Activated CD4-positive, CD25-positive, alpha-beta regulatory T cell treated with anti-CD3 and anti-CD28 coated beads, Interleukin-2, amount 50 U/mL, for 72 hours (primary cell): ENCODE results near the gene BCLAF1.
"Not testable (repeated sequence)": the region's sequence is repeated elsewhere in the genome, so short reads cannot be mapped to it uniquely, and the experiment has no call there.

Experiments
- DNase-seq: peaks from one replicate; pipeline ENCODE4 v3.0.0; 2021

Gene BCLAF1

DNA sequence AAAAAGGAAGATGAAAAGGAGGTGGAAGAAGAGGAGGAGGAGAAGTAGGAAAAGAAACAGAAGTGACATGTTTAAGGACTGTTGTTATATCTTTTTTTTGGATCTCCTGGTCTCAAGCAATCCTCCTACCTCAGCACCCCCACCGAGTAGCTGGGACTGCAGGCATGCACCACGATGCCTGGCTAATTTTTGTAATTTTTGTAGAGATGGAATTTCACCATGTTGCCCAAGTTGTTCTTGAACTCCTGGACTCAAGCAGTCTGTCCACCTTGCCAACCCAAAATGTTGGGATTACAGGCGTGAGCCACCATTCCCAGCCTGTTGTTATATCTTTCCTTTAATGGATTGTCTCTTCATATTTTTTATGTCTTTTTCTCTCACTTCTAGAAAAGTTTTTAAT lies 19.5 kb upstream of the BCLAF1 start:
- no peak for DNase-seq

DNA sequence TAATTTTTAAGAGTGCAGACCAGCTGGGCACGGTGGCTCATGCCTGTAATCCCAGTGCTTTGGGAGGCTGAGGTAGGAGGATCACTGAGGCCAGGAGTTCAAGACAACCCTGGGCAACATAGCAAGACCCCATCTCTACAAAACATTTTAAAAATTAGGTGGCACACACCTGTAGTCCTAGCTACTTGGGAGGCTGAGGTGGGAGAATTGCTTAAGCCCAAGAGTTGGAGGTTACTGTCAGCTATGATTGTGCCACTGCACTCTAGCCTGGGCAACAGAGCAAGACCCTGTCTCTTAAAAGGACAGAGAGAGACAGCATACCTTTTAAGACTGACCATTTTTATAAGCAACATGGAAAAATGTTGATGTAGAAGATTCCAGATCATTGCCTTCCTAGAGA lies 18.8 kb upstream of the BCLAF1 start:
- DNase-seq = not testable (repeated sequence)

DNA sequence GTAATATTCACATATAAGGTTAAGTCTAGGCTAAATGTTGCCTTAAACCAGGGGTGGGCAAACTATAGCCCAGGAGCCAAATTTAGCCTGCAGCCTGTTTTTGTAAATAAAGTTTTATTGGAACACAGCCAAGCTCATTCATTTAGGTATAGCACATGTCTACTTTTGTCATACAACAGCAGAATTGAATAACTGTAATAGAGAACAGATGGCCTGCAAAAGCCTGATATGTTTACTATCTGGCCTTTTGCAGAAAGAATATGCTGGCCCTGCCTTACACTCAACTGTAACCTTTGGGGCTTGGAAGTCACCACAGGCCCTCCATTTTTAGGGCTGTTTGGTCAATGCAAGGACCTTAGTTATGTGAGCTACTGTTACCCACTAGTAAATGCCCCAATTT lies 17.7 kb upstream of the BCLAF1 start:
- DNase-seq = no peak

DNA sequence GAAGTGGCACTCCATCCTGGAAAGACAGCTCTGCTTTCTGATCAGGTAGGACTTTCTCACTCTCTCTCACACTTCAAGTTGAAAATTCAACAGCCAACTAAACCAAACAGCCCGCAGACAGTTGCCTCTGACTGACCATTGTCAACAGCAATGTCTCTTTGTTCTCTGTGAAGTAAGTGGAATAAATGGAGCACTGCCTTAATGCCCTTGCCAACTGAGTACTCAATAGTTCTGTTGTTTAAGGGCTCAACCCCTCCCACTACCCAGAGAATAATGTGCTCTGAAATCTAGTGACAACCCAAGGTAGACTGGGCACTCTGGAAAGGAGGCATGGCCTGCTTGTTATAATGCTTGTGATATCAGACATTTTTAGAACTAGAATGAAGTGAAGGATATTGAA lies 16.8 kb upstream of the BCLAF1 start:
- DNase-seq = no peak

DNA sequence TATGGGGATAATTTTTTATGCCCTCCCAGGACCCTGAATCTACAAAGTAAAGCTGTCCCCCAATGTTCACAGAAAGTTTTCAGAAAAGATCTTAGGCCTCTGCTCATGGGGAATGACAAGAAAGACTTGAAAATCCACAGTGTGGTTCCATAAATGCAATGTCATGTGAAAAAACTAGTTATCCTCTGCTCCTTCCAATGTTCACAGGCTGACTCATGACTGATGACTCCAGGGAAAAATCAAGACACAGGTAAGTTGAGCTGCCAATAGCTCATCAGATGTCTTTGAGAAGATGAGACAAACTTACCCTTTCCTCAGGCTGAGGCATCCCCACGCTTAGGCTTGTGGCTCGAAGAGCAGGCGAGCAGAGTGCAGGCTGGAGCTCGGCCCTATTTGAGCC lies 14.8 kb upstream of the BCLAF1 start:
- no peak for DNase-seq

DNA sequence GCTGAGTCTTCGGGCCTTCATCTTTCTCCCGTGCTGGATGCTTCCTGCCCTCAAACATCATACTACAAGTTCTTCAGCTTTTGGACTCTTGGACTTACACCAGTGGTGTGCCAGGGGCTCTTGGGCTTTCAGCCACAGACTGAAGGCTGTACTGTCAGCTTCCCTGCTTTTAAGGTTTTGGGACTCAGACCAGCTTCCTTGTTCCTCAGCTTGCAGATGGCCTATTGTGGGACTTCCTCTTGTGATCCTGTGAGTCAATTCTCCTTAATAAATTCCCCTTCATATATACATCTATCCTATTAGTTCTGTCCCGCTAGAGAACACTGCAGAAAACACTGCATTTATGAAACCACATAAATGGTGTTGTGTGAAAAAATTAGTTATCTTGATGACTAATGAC lies 13.9 kb upstream of the BCLAF1 start:
- DNase-seq = no peak

DNA sequence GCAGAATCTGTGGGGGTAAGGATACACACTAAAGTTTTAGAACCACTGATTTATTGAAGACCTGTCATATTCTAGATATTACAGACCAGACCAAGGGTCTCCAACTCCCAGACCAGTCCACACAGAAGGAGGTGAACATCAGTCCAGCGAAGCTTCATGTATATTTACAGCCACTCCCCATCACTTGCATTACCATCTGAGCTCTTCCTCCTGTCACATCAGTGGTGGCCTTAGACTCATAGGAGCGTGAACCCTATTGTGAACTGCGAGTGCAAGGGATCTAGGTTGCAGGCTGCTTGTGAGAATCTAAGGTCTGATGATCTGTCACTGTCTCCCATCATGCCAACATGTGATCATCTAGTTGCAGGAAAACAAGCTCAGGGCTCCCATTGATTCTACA lies 5.0 kb upstream of the BCLAF1 start:
- no peak for DNase-seq

DNA sequence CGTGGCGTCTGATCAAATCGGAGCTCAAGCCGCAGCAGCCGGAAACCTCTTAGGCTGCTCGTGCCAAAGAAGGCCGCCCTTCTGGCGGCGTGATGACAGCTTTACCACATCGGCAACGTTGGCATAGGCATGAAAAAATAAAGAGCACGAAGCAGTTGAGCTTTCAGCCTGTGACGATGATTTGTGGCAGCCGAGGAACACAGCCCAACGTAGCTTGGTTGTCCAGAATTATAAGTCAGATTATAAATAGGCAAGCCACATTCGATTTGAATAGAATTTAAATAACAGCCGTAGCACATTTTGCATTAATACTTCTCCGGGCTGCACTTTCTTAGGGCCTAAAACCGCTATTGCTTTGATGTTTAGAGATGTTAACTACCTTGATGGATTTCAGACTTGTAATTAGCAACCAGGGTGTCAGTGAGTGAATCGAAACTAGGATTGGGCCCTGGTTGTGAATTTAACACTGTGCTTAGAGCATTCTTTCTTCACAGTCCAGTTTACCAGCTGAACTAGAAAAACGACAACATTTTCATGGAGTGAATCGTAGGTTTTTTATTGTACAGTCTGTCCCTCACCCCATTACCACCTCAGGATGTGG lies 864 bp upstream of the BCLAF1 start:
- DNase-seq = peak; percentile 74

DNA sequence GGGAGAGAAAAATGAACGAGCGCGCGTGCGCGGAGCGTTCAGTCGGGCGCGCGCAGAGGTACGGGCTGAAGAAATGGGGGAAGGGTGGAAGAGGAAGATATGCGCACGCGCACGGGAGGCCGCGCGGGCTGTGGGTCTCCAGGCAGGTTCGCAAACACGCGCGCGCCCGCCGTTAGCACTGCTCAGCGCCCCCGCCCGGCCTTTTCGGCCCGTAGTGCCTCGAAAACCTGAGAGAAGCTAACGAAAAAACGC lies 393 bp downstream of the BCLAF1 start:
- DNase-seq = peak; percentile 93

DNA sequence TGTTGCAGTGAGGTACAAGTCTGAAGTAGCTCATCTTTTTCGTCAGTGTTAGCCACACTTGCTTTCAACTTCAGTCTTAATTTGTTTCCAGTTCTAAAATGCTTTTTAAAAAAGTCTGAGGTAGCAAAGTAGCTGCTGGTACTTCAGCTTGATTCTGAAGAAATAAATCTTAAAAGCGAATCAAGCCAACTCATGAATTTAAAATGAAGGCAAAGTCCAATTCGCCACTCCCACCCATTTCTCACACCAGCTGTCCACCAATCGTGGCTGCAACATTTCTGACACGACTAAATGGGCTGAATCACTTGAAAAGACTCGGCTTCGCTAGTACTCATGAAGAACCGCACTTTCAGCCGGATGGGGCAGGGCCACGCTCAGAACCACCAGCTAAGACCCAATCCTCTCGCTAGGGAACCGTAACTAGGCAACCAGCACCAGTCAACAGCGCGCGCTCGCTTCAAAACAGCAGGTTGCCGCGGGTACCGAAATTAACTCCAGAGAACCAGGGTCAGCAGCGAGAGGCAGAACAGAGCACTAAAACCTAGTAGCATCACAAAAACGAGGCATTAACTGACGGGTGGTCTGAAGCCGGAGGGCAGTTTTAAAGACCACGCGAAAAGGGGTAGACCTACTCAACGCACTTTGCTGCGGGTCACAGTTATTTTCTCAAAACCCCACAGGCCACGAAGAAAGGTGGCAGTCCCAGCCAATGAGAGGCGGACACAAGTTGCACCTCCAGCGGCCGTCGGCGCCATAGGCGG lies 900 bp downstream of the BCLAF1 start:
- DNase-seq = peak; percentile 78

DNA sequence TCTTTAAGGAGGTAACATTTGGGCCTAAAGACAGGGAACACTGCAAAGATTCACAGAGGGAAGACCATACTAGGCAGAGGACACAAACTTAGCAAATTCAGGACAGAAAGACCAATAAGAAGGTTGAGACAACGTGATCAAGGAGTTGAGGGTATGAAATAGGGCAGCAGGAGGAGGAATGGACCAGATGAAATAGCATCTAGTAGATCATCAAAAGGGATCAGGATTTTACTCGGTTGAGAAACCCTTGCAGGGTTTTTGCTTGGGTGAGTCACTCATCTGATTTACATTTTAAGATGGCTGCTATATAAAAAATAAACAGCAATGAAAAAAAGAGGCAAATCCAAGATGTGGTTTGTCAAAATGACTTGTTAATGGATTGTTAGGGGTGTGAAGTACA lies 4.7 kb downstream of the BCLAF1 start:
- DNase-seq = no peak

DNA sequence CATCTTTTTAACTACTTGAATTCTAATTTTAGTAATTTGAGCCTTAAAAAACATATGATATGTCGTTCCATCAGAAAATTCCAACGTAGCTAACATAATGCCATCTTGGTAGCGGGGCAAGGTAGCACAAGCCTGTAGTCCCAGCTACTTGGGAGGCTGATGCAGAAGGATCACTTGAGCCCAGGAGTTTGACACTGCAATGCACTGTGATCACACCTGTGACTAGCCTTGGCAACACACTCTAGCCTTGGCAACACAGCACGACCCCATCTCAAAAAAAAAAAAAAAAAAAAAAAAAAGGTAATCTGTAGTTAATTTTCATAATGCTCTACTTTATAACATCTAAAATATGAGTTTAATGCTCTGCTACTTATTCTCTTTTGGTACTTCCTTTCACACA lies 6.7 kb downstream of the BCLAF1 start:
- DNase-seq = no peak

DNA sequence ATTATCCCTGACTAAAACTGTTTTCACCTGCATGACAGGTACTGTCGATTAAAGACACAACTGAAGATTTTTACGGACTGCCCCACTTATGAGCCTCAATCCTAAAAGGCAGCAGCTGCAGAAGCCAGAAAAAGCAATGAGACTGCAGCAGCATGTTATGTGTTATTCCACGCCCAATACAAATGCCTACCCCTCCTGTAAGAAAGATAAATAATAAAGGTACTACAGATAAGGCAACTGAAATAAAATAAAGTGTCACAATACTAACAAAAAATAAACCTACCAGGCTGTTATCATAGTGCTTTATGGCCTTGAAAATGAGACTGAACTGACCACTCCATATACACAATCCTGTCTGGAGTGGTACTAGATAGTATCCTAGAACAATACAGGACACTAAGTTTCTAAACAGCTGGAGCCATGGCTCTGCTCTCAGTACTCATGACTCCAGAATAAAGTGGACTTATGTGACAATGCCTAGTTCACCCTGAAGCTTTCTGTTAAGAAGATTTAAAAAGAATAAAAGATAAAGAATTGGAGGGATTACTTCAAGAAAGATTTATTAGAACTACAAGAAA lies 9.5 kb downstream of the BCLAF1 start:
- DNase-seq = no peak

DNA sequence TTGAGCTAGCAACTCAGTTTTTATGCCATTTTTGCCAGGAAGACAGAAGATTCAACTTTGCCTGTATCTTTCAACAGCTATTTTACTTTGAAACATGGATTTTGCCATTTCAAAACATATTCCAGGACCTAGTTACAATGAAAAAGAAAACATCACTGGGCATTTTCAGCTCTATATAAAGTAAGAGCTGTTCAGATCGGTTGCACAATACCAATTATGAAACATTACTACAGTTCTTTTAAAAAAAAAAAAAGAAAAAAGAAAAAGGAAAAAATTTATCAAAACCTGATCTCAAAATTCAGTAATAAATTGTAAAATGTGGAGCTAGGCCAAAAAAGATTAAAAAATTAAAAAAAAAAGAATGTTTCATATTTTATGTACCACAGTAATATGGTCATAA lies 15.6 kb downstream of the BCLAF1 start:
- no peak for DNase-seq

DNA sequence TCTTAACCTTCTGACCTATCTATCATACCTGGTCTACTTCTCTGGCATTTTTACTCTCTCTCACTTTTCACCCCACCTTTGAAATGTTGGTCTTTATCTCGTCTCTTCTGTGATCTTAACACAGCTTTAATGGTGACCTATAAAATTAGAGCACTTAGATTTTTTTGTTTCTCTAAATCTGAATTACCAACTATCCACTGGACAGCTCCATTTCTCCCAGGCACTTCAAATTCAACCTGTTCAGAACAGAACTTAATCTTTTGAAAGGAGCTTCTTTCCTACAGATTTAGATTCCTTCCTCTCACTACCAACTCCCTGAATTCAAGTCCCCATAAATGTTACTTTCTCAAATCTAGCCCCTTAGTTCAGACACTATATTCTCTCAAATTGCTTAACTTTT lies 24.5 kb downstream of the BCLAF1 start:
- DNase-seq = no peak

DNA sequence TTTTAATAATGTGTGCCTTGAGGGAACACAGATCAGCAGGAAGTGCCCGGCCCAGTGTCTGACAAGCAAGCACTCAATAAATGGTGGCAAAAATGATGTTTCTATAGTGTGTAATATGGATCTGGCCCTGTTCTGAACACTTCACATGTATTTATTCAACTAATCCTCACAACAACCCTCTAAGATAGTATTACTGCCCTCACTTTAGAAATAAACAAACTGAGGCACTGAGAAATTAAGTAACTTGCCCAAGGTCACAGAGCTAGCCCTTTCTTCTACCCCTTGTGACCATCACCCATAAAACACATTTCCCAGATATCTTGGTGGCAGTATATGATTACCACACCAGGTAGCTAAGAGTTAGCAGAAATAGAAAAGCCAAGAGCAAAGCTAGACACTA lies 26.7 kb downstream of the BCLAF1 start:
- DNase-seq = no peak

DNA sequence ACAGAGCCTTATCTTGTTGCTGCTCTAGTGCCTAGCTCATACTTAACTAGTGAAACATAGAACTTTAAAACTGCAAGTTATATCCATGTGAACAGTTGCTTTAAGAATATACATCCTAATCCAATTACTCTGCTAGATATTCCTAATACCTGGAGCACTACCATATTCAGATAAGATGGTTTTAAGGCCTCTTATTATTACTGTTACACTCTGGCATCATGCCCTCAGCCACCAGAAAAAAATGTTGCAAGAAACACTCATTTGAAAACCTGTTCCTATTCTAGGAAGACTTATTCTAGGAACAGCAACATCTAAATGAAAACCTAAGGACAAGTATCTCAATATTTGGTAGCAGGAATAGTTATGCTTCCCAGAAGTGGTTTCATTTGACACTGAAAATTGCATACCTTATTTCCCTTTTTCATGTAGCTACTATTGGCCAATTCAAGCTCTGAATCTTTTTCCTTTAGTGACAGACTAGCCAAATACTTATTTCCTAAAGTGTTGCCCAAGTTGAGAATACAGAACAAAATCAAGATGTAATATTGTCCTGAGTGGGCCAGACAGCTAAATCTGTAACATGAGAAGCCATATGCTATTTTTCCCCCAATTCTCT lies 34.7 kb downstream of the BCLAF1 start:
- no peak for DNase-seq

DNA sequence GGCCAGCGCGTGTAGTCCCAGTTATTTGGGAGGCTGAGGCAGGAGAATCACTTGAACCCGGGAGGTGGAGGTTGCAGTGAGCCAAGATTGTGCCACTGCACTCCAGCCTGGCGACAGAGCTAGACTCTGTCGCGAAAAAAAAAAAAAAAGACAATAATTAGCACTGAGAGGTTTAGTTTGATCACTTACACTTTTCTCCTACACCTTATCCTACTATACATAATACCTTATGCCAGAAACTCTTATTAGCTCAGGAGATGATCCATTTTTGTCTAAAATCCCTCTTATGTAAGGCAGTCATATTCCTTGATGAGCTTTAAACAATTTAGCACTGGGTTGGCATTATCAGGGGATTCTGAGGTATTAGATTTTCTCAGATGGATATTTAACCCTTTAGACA lies 35.9 kb downstream of the BCLAF1 start:
- DNase-seq = no peak

DNA sequence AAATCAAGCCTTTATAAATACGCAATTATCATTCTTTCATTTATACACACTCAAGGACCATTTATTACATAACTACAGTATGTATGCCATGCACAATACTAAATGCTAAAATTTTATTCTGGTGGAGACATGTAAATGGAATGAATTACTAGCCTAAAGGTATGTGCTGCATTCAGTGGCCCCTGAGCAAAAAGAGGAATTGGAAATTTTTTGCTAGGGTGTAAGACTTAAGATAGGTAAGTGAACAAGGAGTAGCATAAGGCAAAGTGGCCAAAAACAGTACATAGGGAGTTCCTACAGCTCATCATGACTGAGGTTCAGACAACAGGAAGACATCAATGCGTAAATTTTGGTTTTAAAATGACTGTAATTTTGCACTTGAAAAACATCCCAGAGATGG lies 37.2 kb downstream of the BCLAF1 start:
- DNase-seq = no peak

DNA sequence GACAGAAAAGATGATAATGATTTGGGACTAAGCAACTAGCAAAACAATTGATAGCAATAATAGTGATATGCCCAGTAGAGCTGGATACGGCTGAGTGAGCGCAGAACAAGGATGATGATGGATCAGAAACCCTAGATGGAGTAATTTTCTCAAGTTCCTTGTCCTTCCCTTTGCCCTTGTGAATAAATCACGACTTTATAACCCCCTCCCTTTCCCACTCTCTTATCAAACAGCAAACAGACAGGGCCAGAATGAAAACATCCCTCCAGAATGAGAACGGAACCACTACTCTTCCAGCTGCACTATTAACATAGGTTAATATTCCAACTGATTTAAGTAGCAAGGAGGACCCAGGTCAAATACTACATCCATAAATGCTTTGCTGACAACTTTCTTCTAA lies 38.3 kb downstream of the BCLAF1 start:
- DNase-seq = no peak

DNA sequence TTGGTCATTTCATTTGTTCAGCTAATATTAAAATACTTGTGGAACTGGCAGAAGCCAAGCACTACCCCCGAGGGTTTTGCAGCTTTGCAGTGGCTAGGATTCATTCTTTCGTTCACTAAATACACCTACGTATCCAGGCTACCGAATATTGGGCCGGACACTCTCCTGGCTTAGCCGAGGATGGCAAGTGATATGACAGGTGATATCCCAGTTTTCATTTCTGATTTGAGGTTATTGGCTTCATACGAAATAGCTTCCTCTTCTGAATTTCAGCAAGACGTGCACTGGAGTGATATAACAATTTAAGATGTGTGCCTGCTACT lies 39.0 kb downstream of the BCLAF1 start:
- DNase-seq = no peak

DNA sequence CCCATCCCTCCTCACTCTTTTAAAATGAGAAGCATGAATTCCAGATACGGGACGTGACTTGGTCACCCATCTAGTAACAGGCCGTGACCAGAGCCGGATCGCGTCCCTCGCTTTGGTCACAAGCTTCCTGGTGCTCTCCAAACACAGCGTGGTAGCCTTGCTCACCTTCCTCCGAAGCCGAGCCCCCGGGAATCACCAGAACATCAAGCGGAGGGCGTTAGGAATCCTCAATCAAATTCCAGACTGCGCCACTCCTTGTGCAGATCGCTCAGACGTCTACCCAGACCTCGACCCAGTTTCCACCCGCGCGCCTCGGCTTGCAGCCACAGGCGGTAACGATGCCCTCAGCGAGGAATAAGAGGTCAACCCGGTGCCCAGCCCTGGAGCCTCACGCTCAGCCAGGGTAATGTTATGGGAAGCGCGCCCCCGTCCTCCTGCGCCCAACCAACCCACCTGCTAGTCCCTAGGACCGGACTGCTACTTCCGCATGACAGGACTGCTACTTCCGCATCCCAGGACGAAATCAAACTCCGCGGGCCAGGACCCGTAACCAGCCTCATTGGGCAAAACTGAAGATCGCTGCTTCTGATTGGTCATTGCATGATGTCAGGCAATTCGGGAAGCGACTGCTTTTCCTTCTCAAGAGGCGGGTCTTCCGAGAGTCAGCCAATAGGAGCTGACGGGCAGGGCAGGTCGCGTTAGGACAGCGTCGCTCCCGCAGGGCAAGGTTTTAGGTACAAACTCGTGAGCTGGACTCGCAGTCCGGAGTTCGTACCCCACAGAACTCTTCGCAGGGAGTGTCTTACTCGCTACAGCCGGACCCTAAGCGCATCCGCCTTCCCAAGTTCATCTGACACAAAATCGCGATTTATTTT lies 39.6 kb downstream of the BCLAF1 start, which contains the start of gene MTFR2:
TSS of gene MTFR2 (minus strand) at position 501 of the 875 bp plus-strand sequence. CDS start 1,212 bp downstream, outside the sequence.
- peak; percentile 83 for DNase-seq

DNA sequence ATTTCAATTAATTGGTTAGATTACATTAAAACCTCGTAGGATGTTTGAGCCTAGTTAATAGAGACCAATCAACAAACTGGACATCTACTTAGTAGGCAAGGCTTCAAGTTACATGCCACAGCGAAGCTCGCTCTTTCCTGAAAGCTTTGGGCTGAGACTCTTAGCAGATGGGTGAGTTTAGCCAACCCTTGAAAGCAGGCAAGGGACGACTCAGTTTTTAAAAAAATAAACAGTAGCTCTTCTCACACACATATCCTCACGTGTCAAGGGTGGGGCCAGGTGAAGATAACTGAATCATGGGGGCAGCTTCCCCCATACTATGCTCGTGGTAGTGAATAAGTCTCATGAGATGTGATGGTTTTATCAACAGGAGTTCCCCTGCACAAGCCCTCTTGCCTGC lies 40.3 kb downstream of the BCLAF1 start:
- DNase-seq = no peak
